Chondrocyte (in vitro differentiated cells): Measurements from ENCODE around the gene PALLD. TPM values are rescaled to one million over a fixed set of nuclear protein-coding genes. Genes with fewer than 3 reads are reported as not detected.
A peak's percentile ranks its signal among the peaks of the same experiment; 100 is the strongest.
"Not testable (repeated sequence)": the region's sequence is repeated elsewhere in the genome, so short reads cannot be mapped to it uniquely, and the experiment has no call there.

Source experiments
- DNase-seq: peaks from one replicate; pipeline ENCODE4 v3.0.0; 2021; ENCODE audit warnings: mixed read lengths, low spot score
- H3K27ac Mint-ChIP-seq: one replicate; pipeline ENCODE4 v1.8.0; 2021; ENCODE audit warnings: mild to moderate bottlenecking, moderate library complexity, mixed read lengths; ENCODE audit not compliant: unreplicated experiment
- H3K27me3 Mint-ChIP-seq: 2 replicates; pipeline ENCODE4 v1.8.0; 2021; ENCODE audit warnings: low read depth, mixed read lengths
- H3K36me3 Mint-ChIP-seq: 2 replicates; pipeline ENCODE4 v1.8.0; 2021; ENCODE audit warnings: low read depth, mixed read lengths
- H3K4me1 Mint-ChIP-seq: 2 replicates; pipeline ENCODE4 v1.8.0; 2021; ENCODE audit warnings: low read depth, mild to moderate bottlenecking, mixed read lengths
- H3K4me3 Mint-ChIP-seq: one replicate; pipeline ENCODE4 v1.8.0; 2021; ENCODE audit warnings: mild to moderate bottlenecking, moderate library complexity, mixed read lengths; ENCODE audit not compliant: unreplicated experiment
- H3K9me3 Mint-ChIP-seq: 2 replicates; pipeline ENCODE4 v1.8.0; 2021; ENCODE audit warnings: low read depth, mixed read lengths
- CTCF ChIP-seq: fragments of 200-600 bp; sonication (generic); IDR thresholded peaks from 2 replicates; pipeline ENCODE4 v1.5.0; 2021; ENCODE audit warnings: antibody characterized with exemption, mild to moderate bottlenecking, moderate library complexity
- total RNA-seq: library from RNA; stranded (reverse); gene quantifications from 3 replicates; pipeline ENCODE4 v1.2.1, GENCODE V29; 2021

PALLD gene
- total RNA-seq, 1 donor from 2014 or later: 900 TPM

DNA sequence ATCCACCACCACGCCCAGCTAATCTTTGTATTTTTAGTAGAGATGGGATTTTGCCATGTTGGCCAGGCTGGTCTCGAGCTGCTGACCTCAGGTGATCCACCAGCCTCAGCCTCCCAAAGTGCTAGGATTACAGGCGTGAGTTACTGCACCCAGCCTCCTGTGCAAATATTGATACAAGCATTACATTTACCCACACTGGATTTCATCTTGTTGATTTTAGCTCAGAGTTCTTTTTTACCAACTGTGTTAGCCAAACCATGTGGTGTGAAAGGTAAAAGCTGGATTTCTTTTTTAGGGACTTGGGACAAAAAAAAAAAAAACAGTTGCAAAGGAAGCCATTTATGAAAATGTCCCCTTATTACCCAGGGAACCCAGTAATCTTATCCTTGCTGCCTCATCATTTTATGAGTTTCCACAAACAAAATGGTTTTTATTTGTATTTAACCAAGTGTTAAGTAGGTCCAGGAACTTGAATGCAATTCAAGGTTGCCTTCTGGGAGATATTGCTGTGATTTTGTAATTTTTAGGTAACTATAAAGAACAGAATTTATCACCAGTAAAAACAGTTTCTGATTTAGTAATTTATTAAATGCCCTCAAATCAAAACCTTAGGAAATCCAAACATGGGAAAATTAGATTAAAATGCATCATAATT is 202.5 kb downstream of the PALLD start:
- DNase-seq: no peak
- TF ChIP-seq CTCF: no peak
- H3K9me3 Mint-ChIP-seq: peaks cover 2% of the 10 kb centered on the region
- H3K27ac Mint-ChIP-seq: peak overlapping the region; percentile 83
- no peak overlapping the region for H3K4me3 Mint-ChIP-seq
- peaks cover 53% of the 10 kb centered on the region for H3K4me1 Mint-ChIP-seq
- no peaks in the 10 kb centered on the region for H3K27me3 Mint-ChIP-seq
- H3K36me3 Mint-ChIP-seq: peaks cover 27% of the 10 kb centered on the region

DNA sequence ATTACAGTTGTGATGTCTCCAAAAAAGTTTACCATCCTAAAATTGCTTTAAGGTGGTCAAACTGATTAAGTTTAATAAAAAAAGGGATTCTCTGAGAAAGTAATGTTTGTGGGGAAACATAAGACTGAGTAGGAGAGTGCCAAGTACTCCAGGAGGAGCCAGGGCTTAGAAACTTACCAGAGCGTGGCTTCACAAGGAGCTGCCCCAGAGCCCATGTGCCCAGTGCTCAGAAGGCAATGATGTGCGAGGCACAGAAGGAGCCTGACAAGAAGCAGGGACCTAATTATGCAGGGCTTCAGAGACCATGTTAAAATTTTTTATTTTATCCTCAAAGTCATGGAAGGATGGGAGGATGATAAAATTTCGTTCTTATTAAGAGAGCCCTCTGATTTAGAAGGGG is 204.2 kb downstream of the PALLD start:
- no peak for DNase-seq
- Mint-ChIP-seq H3K4me3 (no peak overlapping the region), H3K4me1 (peaks cover 38% of the 10 kb centered on the region), H3K9me3 (peaks cover 2% of the 10 kb centered on the region), H3K27ac (peak overlapping the region; percentile 63), H3K27me3 (no peaks in the 10 kb centered on the region), H3K36me3 (peaks cover 24% of the 10 kb centered on the region)
- no peak for TF ChIP-seq CTCF

GRCh38 chr4:168702581-168703087 is 205.8 kb downstream of the PALLD start:
- not testable (repeated sequence) for H3K4me3 Mint-ChIP-seq, DNase-seq, H3K27me3 Mint-ChIP-seq, H3K9me3 Mint-ChIP-seq, H3K27ac Mint-ChIP-seq
- Mint-ChIP-seq H3K4me1 (peaks cover 33% of the 10 kb centered on the region), H3K36me3 (peaks cover 17% of the 10 kb centered on the region)

DNA sequence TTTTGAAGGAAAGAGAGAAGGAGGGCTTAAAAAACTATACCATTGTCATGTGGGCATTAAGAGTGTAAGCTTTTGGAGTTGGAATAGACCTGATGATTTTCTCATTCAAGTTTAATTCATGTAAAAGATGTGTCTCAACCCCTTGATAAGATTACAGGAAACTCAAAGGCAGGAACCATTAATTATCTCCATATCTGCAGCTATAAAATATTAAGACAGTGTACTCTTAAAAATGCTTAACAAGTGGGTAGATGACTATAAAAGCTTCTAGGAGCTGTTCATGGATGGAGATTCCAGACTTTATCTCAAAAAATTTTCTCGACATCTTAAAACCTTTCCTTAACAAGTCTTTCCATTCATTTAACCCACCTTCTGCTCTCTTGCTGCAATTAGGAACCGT is 208.3 kb downstream of the PALLD start:
- no peak overlapping the region for H3K4me3 Mint-ChIP-seq
- H3K4me1 Mint-ChIP-seq: peaks cover 24% of the 10 kb centered on the region
- peak overlapping the region; percentile 32 for H3K27ac Mint-ChIP-seq
- peaks cover 21% of the 10 kb centered on the region for H3K36me3 Mint-ChIP-seq
- H3K27me3 Mint-ChIP-seq: no peaks in the 10 kb centered on the region
- no peak for TF ChIP-seq CTCF
- H3K9me3 Mint-ChIP-seq: no peaks in the 10 kb centered on the region
- DNase-seq: no peak

GRCh38 chr4:168707205-168707604 is 210.4 kb downstream of the PALLD start:
- no peak overlapping the region for H3K4me3 Mint-ChIP-seq
- no peaks in the 10 kb centered on the region for H3K9me3 Mint-ChIP-seq
- H3K27ac Mint-ChIP-seq: peak overlapping the region; percentile 80
- peaks cover 31% of the 10 kb centered on the region for H3K36me3 Mint-ChIP-seq
- peaks cover 45% of the 10 kb centered on the region for H3K4me1 Mint-ChIP-seq
- no peak for TF ChIP-seq CTCF
- H3K27me3 Mint-ChIP-seq: no peaks in the 10 kb centered on the region
- no peak for DNase-seq

- no peak for DNase-seq
- H3K27me3 Mint-ChIP-seq: no peaks in the 10 kb centered on the region
- peaks cover 54% of the 10 kb centered on the region for H3K4me1 Mint-ChIP-seq
- no peaks in the 10 kb centered on the region for H3K9me3 Mint-ChIP-seq
- no peak overlapping the region for H3K4me3 Mint-ChIP-seq
- TF ChIP-seq CTCF: no peak
- peaks cover 32% of the 10 kb centered on the region for H3K36me3 Mint-ChIP-seq
- H3K27ac Mint-ChIP-seq: peak overlapping the region; percentile 82
These were observed 211.3 kb downstream of the PALLD start for GRCh38 chr4:168708108-168708507.
